HepG2 (cell line): Measurements from ENCODE around the gene OR13A1. TPM values are rescaled to one million over a fixed set of nuclear protein-coding genes. Genes with fewer than 3 reads are reported as not detected.

Experiments
- ATAC-seq: fragments of 200-7000 bp; cut with Tn5 transposase; 3 replicates; pipeline ENCODE4 v1.9.1; 2020; ENCODE audit warnings: mild to moderate bottlenecking, moderate library complexity
- BruUV-seq: library from RNA; stranded (reverse); fragments of 400-500 nt; replicated peaks from 2 replicates; lab custom pipeline; 2021; lab: Mats Ljungman, UMichigan
- CTCF ChIA-PET: fragments of 300-600 bp; formaldehyde crosslinking; extraction: SDS; loops from one replicate; lab custom pipeline; 2021; ENCODE audit warnings: low total read pairs, inconsistent platforms, low intra/inter-chr PET ratio; lab: Yijun Ruan, JAX
- POLR2A ChIA-PET: fragments of 350-600 bp; sonication (Branson Sonifier 250); formaldehyde crosslinking; loops from one replicate; lab custom pipeline; 2020; ENCODE audit warnings: antibody characterized with exemption, inconsistent platforms; lab: Yijun Ruan, JAX
- DNase-seq: peaks from one replicate; pipeline ENCODE4 v3.0.0-alpha.2; 2015; ENCODE audit warnings: low spot score
- FAIRE-seq: peaks from 3 replicates; lab custom pipeline; 2011; peaks lifted over from hg19 to GRCh38; lab: Jason Lieb, UNC
- H2AFZ ChIP-seq: one replicate; pipeline ENCODE4 v1.6.1; 2011; ENCODE audit warnings: low read length, inconsistent platforms
- H3K27ac ChIP-seq: fragments of 300-600 bp; 3 replicates; pipeline ENCODE4 v1.8.0; 2011; ENCODE audit warnings: mixed run types, mild to moderate bottlenecking, mixed read lengths, low read length, inconsistent platforms; ENCODE audit not compliant: insufficient read depth; ENCODE audit errors: extremely low read length
- H3K27me3 ChIP-seq, 2 experiments: fragments of 200-600 bp in 1 of 2; 2 replicates in 1 of 2; 3 replicates in 1 of 2; pipeline versions ENCODE4 v1.6.0 to v1.8.0; 2011; ENCODE audit warnings: low read length in 2 of 2, mild to moderate bottlenecking in 2 of 2, moderate library complexity in 2 of 2, inconsistent platforms in 1 of 2; ENCODE audit not compliant: insufficient read depth in 2 of 2, control insufficient read depth in 1 of 2
- H3K36me3 ChIP-seq, 2 experiments: fragments of 200-600 bp in 1 of 2; replicated peaks in 1 of 2; 2 replicates in 1 of 2; 3 replicates in 1 of 2; pipeline versions ENCODE4 v1.5.1 to v1.8.0; 2011; ENCODE audit warnings: low read length in 2 of 2, inconsistent platforms in 1 of 2; ENCODE audit not compliant: insufficient read depth in 2 of 2, control insufficient read depth in 1 of 2
- H3K4me1 ChIP-seq: 2 replicates; pipeline ENCODE4 v1.5.1; 2012; ENCODE audit warnings: low read length, inconsistent platforms; ENCODE audit not compliant: insufficient read depth
- H3K4me2 ChIP-seq: 2 replicates; pipeline ENCODE4 v1.6.0; 2011; ENCODE audit warnings: low read depth, low read length, inconsistent platforms
- H3K4me3 ChIP-seq, 3 experiments: fragments of 200-600 bp in 1 of 3; sonication (generic), shearing (Covaris generic) in 1 of 3; replicated peaks in 1 of 3; 2 replicates each; pipeline ENCODE4 v1.5.1; 2011 to 2016; ENCODE audit warnings: low read length in 3 of 3, inconsistent platforms in 2 of 3, low read depth in 2 of 3, mild to moderate bottlenecking in 2 of 3, control low read depth in 1 of 3, mixed read lengths in 1 of 3; ENCODE audit not compliant: insufficient read depth in 1 of 3
- H3K79me2 ChIP-seq: one replicate; pipeline ENCODE4 v1.6.1; 2011; ENCODE audit warnings: low read length, inconsistent platforms; ENCODE audit not compliant: insufficient read depth
- H3K9ac ChIP-seq: 2 replicates; pipeline ENCODE4 v1.6.0; 2011; ENCODE audit warnings: mild to moderate bottlenecking, low read depth, low read length, inconsistent platforms; ENCODE audit not compliant: insufficient read depth
- H3K9me3 ChIP-seq: 2 replicates; pipeline ENCODE4 v1.5.1; 2012; ENCODE audit warnings: mild to moderate bottlenecking, low read length
- H4K20me1 ChIP-seq: 2 replicates; pipeline ENCODE4 v1.6.0; 2011; ENCODE audit warnings: inconsistent platforms, mild to moderate bottlenecking, low read length, moderate library complexity; ENCODE audit not compliant: insufficient read depth
- CEBPG ChIP-seq: IDR thresholded peaks from 2 replicates; pipeline ENCODE4 v1.6.1; 2016
- MIER3 ChIP-seq: IDR thresholded peaks from 2 replicates; pipeline ENCODE4 v1.6.1; 2016; ENCODE audit warnings: missing compliant biosample characterization, borderline replicate concordance
- NKX3-1 ChIP-seq: sonication (generic); formaldehyde crosslinking; IDR thresholded peaks from 2 replicates; pipeline ENCODE4 v1.5.0; 2020; ENCODE audit warnings: missing genetic modification reagents
- RARG ChIP-seq: sonication (generic); formaldehyde crosslinking; IDR thresholded peaks from 2 replicates; pipeline ENCODE4 v1.4.0; 2020; ENCODE audit warnings: low read depth, mild to moderate bottlenecking, missing genetic modification reagents
- TRAFD1 ChIP-seq: sonication (generic); formaldehyde crosslinking; IDR thresholded peaks from 2 replicates; pipeline ENCODE4 v1.5.1; 2020; ENCODE audit warnings: missing genetic modification reagents, mild to moderate bottlenecking, borderline replicate concordance
- ZEB1 ChIP-seq: IDR thresholded peaks from 2 replicates; pipeline ENCODE4 v1.6.1; 2012; ENCODE audit warnings: mild to moderate bottlenecking, low read depth, inconsistent platforms; ENCODE audit not compliant: insufficient replicate concordance
- ZNF235 ChIP-seq: sonication (generic); formaldehyde crosslinking; IDR thresholded peaks from 2 replicates; pipeline ENCODE4 v1.8.1; 2023; ENCODE audit warnings: mild to moderate bottlenecking, missing genetic modification reagents, borderline replicate concordance
- ZNF30 ChIP-seq: sonication (generic); formaldehyde crosslinking; IDR thresholded peaks from 2 replicates; pipeline ENCODE4 v1.5.0; 2020; ENCODE audit warnings: mild to moderate bottlenecking, missing genetic modification reagents
- ZNF343 ChIP-seq: sonication (generic); formaldehyde crosslinking; IDR thresholded peaks from 2 replicates; pipeline ENCODE4 v1.4.0; 2020; ENCODE audit warnings: mild to moderate bottlenecking, missing genetic modification reagents
- ZNF512B ChIP-seq: sonication (generic); formaldehyde crosslinking; IDR thresholded peaks from 2 replicates; pipeline ENCODE4 v1.5.1; 2020; ENCODE audit warnings: missing genetic modification reagents, mild to moderate bottlenecking, borderline replicate concordance
- ZNF841 ChIP-seq: sonication (generic); formaldehyde crosslinking; IDR thresholded peaks from 2 replicates; pipeline ENCODE4 v1.8.1; 2023; ENCODE audit warnings: missing genetic modification reagents, borderline replicate concordance
- WGBS: methylation state at CpG from one replicate; pipeline ENCODE4 v1.1.6; 2017; ENCODE audit warnings: low lambda C conversion rate; 5-methylcytosine and 5-hydroxymethylcytosine counted together
- in situ Hi-C: cut with HindIII; loops from 2 replicates; pipeline ENCODE4 v1.10.0; 2017; ENCODE audit warnings: low pct_unique_long_range_greater_than_20kb; ENCODE audit not compliant: extremely low pct_ligation_motif_present
- intact Hi-C: fragments of 100-400 bp; cut with micrococcal nuclease; formaldehyde crosslinking; loops from one replicate; pipeline ENCODE4 v1.10.0; 2022; ENCODE audit not compliant: unreplicated experiment
- polyA plus RNA-seq, 8 experiments: library from polyadenylated mRNA; depleted of rRNA in 3 of 8; stranded (reverse) in 7 of 8; unstranded in 1 of 8; fragments of >200 nt; fragmentation: Illumina TruSeq in 4 of 8; extraction: Trizol in 4 of 8; gene quantifications; 2 replicates each; pipeline versions ENCODE4 v1.2.1 to v1.2.3, GENCODE V29; 2011 to 2016; ENCODE audit warnings: low read depth in 4 of 8, missing spikeins in 1 of 8, mixed read lengths in 1 of 8; ENCODE audit not compliant: insufficient read depth in 1 of 8
- total RNA-seq, 5 experiments: library from RNA; depleted of rRNA; stranded (reverse); fragments of >200 nt; fragmentation: Illumina TruSeq; extraction: Trizol; gene quantifications; 2 replicates each; pipeline ENCODE4 v1.2.3, GENCODE V29; 2016; ENCODE audit warnings: low read depth in 1 of 5
- TF ChIP-seq, protein P1 (sequence below): sonication (generic); formaldehyde crosslinking; IDR thresholded peaks from 2 replicates; pipeline ENCODE4 v1.4.0; 2020; ENCODE audit warnings: mild to moderate bottlenecking, missing genetic modification reagents

The OR13A1 gene
- total and polyA plus RNA-seq, 2 of the 13 experiments (the other 11 are each of a cell fraction or from before 2014, with no cell fraction given), result not detected

- no peak for FAIRE-seq
- intact Hi-C loops, result no loop called here
- no TSS peak for BruUV-seq
These were observed 4.3 kb upstream of the OR13A1 start for GRCh38 chr10:45319702-45320101.

More at GRCh38 chr10:45319702-45320101, 4.3 kb upstream of the OR13A1 start:
- H4K20me1 ChIP-seq, result no peaks in the 10 kb centered on the region
- H3K4me2 ChIP-seq, result no peak overlapping the region
- no peak overlapping the region for H3K9ac ChIP-seq
- H3K27me3 ChIP-seq, result no peaks in the 10 kb centered on the region
- no peaks in the 10 kb centered on the region for H3K9me3 ChIP-seq
- DNase-seq, result no peak
- ChIA-PET CTCF (no interaction called here), POLR2A (no interaction called here)
- no peaks in the 10 kb centered on the region for H3K4me1 ChIP-seq
- no peak for ATAC-seq
- no peak overlapping the region for H3K4me3 ChIP-seq
- in situ Hi-C loops, result no loop called here
- WGBS, result 11% methylated on average over 2 of the region's 2 CpGs
- no peak overlapping the region for H2AFZ ChIP-seq
- no peaks in the 10 kb centered on the region for H3K79me2 ChIP-seq
- H3K27ac ChIP-seq, result no peak overlapping the region
- H3K36me3 ChIP-seq, result no peaks in the 10 kb centered on the region
- TF ChIP-seq NKX3-1 (CRISPR knock-in tag) (no peak), TRAFD1 (no peak), ZNF512B (CRISPR knock-in tag) (no peak), ZNF235 (CRISPR knock-in tag) (no peak), ZNF30 (CRISPR knock-in tag) (no peak), RARG (CRISPR knock-in tag) (no peak), ZNF841 (CRISPR knock-in tag) (no peak), MIER3 (CRISPR knock-in tag) (no peak), ZEB1 (no peak), CEBPG (CRISPR knock-in tag) (no peak), ZNF343 (CRISPR knock-in tag) (no peak)
- TF ChIP-seq, protein P1, sequence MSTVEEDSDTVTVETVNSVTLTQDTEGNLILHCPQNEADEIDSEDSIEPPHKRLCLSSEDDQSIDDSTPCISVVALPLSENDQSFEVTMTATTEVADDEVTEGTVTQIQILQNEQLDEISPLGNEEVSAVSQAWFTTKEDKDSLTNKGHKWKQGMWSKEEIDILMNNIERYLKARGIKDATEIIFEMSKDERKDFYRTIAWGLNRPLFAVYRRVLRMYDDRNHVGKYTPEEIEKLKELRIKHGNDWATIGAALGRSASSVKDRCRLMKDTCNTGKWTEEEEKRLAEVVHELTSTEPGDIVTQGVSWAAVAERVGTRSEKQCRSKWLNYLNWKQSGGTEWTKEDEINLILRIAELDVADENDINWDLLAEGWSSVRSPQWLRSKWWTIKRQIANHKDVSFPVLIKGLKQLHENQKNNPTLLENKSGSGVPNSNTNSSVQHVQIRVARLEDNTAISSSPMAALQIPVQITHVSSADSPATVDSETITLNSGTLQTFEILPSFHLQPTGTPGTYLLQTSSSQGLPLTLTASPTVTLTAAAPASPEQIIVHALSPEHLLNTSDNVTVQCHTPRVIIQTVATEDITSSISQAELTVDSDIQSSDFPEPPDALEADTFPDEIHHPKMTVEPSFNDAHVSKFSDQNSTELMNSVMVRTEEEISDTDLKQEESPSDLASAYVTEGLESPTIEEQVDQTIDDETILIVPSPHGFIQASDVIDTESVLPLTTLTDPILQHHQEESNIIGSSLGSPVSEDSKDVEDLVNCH, result no peak
- TF ChIP-seq, all 625 proteins: peak for 0
